HCT116 (cell line): ENCODE results near the gene AAK1. TPM values are rescaled to one million over a fixed set of nuclear protein-coding genes. Genes with fewer than 3 reads are reported as not detected.

Experiments used
- ATAC-seq: fragments of 200-7000 bp; cut with Tn5 transposase; 2 replicates; pipeline ENCODE4 v1.9.1; 2020; ENCODE audit warnings: mild to moderate bottlenecking, moderate library complexity
- BruUV-seq: library from RNA; stranded (reverse); fragments of 400-500 nt; replicated peaks from 2 replicates; lab custom pipeline; 2021; lab: Mats Ljungman, UMichigan
- CTCF ChIA-PET: fragments of 300-600 bp; sonication (Branson Sonifier 250); formaldehyde crosslinking; loops from one replicate; lab custom pipeline; 2021; ENCODE audit warnings: antibody characterized with exemption; lab: Charles Lee
- POLR2A ChIA-PET: fragments of 300-600, 350-600 bp; sonication (Branson Sonifier 250); formaldehyde crosslinking; loops from one replicate; lab custom pipeline; 2021; ENCODE audit warnings: antibody characterized with exemption; lab: Charles Lee
- RAD21 ChIA-PET, 2 experiments: fragments of 300-600 bp; sonication (Branson Sonifier 250); formaldehyde crosslinking; loops; one replicate each; lab custom pipeline; 2023; ENCODE audit warnings: low total read pairs in 2 of 2; ENCODE audit not compliant: uncharacterized antibody in 2 of 2, unreplicated experiment in 2 of 2, low non-redundant PET in 1 of 2; lab: Charles Lee
- DNase-seq: peaks from one replicate; pipeline ENCODE4 v3.0.0-alpha.2; 2010; ENCODE audit warnings: low read depth, low spot score
- H2AFZ ChIP-seq: fragments of 200-600 bp; shearing (Covaris generic), sonication (generic); 2 replicates; pipeline ENCODE4 v1.6.1; 2017; ENCODE audit warnings: low read depth, mixed run types, mixed read lengths, antibody characterized with exemption, low read length; ENCODE audit not compliant: poor library complexity, severe bottlenecking
- H3K27ac ChIP-seq: 2 replicates; pipeline ENCODE4 v1.5.1; 2012; ENCODE audit warnings: low read depth, low read length
- H3K27me3 ChIP-seq: fragments of 200-600 bp; sonication (generic); 2 replicates; pipeline ENCODE4 v1.6.1; 2016; ENCODE audit warnings: mixed run types, low read length, mixed read lengths; ENCODE audit not compliant: insufficient read depth
- H3K36me3 ChIP-seq, 2 experiments: fragments of 200-500 bp in 1 of 2; fragments of 200-600 bp in 1 of 2; sonication (Bioruptor generic) in 1 of 2; sonication (generic) in 1 of 2; 2 replicates each; pipeline versions ENCODE4 v1.5.1 to v1.6.1; 2014 to 2016; ENCODE audit warnings: low read length in 2 of 2, inconsistent platforms in 1 of 2, mixed read lengths in 1 of 2, mixed run types in 1 of 2; ENCODE audit not compliant: insufficient read depth in 2 of 2, control insufficient read depth in 1 of 2
- H3K4me1 ChIP-seq, 2 experiments: fragments of 200-600 bp in 1 of 2; sonication (generic) in 1 of 2; 2 replicates each; pipeline versions ENCODE4 v1.5.1 to v1.6.1; 2012 to 2017; ENCODE audit warnings: low read length in 2 of 2, inconsistent platforms in 1 of 2, mild to moderate bottlenecking in 1 of 2, mixed read lengths in 1 of 2, mixed run types in 1 of 2, moderate library complexity in 1 of 2; ENCODE audit not compliant: insufficient read depth in 2 of 2, control insufficient read depth in 1 of 2
- H3K4me2 ChIP-seq: fragments of 200-600 bp; sonication (generic); 2 replicates; pipeline ENCODE4 v1.6.1; 2017; ENCODE audit warnings: mixed run types, low read length, mixed read lengths
- H3K4me3 ChIP-seq, 2 experiments: fragments of 200-600 bp in 1 of 2; sonication (generic) in 1 of 2; replicated peaks in 1 of 2; 2 replicates each; pipeline ENCODE4 v1.5.1; 2011 to 2016; ENCODE audit warnings: low read length in 2 of 2, control low read depth in 1 of 2, low read depth in 1 of 2, mild to moderate bottlenecking in 1 of 2, mixed read lengths in 1 of 2, mixed run types in 1 of 2
- H3K79me2 ChIP-seq: fragments of 200-600 bp; sonication (generic); 2 replicates; pipeline ENCODE4 v1.6.1; 2017; ENCODE audit warnings: mild to moderate bottlenecking, mixed run types, low read length, moderate library complexity, mixed read lengths; ENCODE audit not compliant: insufficient read depth
- H3K9ac ChIP-seq: fragments of 200-600 bp; sonication (generic); 2 replicates; pipeline ENCODE4 v1.6.1; 2016; ENCODE audit warnings: low read length, mixed read lengths
- H3K9me2 ChIP-seq: fragments of 200-600 bp; sonication (generic), shearing (Covaris generic); 2 replicates; pipeline ENCODE4 v1.6.1; 2017; ENCODE audit warnings: mixed run types, mild to moderate bottlenecking, moderate library complexity; ENCODE audit not compliant: insufficient read depth
- H3K9me3 ChIP-seq, 2 experiments: fragments of 200-500 bp in 1 of 2; fragments of 200-600 bp in 1 of 2; sonication (Bioruptor generic) in 1 of 2; sonication (generic) in 1 of 2; 2 replicates each; pipeline ENCODE4 v1.6.1; 2014 to 2017; ENCODE audit warnings: low read length in 2 of 2, mixed read lengths in 2 of 2, inconsistent platforms in 1 of 2, low read depth in 1 of 2, mild to moderate bottlenecking in 1 of 2, mixed run types in 1 of 2, moderate library complexity in 1 of 2; ENCODE audit not compliant: control insufficient read depth in 1 of 2, insufficient read depth in 1 of 2
- H4K20me1 ChIP-seq: fragments of 200-600 bp; sonication (generic), shearing (Covaris generic); 2 replicates; pipeline ENCODE4 v1.6.1; 2017; ENCODE audit warnings: mixed run types, mild to moderate bottlenecking, moderate library complexity; ENCODE audit not compliant: insufficient read depth
- EGR1 ChIP-seq: IDR thresholded peaks from 2 replicates; pipeline ENCODE4 v1.6.1; 2012; ENCODE audit warnings: low read depth
- EZH2 ChIP-seq: fragments of 200-600 bp; sonication (generic); IDR thresholded peaks from 2 replicates; pipeline ENCODE4 v1.6.1; 2017; ENCODE audit warnings: antibody characterized with exemption, mixed run types
- EZH2phosphoT487 ChIP-seq: fragments of 200-600 bp; IDR thresholded peaks from 2 replicates; pipeline ENCODE4 v1.6.1; 2018; ENCODE audit warnings: antibody characterized with exemption, borderline replicate concordance
- FOSL1 ChIP-seq: IDR thresholded peaks from 2 replicates; pipeline ENCODE4 v1.6.1; 2012; ENCODE audit warnings: low read depth
- JUND ChIP-seq: IDR thresholded peaks from 2 replicates; pipeline ENCODE4 v1.6.1; 2012
- POLR2A ChIP-seq: IDR thresholded peaks from 2 replicates; pipeline ENCODE4 v1.7.0; 2011; ENCODE audit warnings: borderline replicate concordance; ENCODE audit not compliant: insufficient read depth, insufficient read length; ENCODE audit errors: extremely low read depth
- POLR2AphosphoS5 ChIP-seq: IDR thresholded peaks from 2 replicates; pipeline ENCODE4 v1.6.1; 2011; ENCODE audit warnings: mild to moderate bottlenecking, low read depth, low read length, moderate library complexity
- TCF7L2 ChIP-seq: IDR thresholded peaks from 2 replicates; pipeline ENCODE4 v1.7.0; 2011; ENCODE audit warnings: borderline replicate concordance, inconsistent platforms; ENCODE audit not compliant: insufficient read depth, insufficient read length; ENCODE audit errors: extremely low read depth
- YY1 ChIP-seq: IDR thresholded peaks from 2 replicates; pipeline ENCODE4 v1.6.1; 2011; ENCODE audit warnings: low read length, low read depth, moderate library complexity, mild to moderate bottlenecking; ENCODE audit not compliant: insufficient replicate concordance; ENCODE audit errors: extremely low read depth
- intact Hi-C: fragments of 100-400 bp; cut with micrococcal nuclease; formaldehyde crosslinking; loops from 2 replicates; pipeline ENCODE4 v1.10.0; 2022
- total RNA-seq: library from RNA; stranded (reverse); gene quantifications from one replicate; pipeline ENCODE4 v1.2.1, GENCODE V29; 2021; ENCODE audit not compliant: unreplicated experiment
- TF ChIP-seq, protein P1 (sequence below): IDR thresholded peaks from 2 replicates; pipeline ENCODE4 v1.6.1; 2012; ENCODE audit warnings: low read depth
- TF ChIP-seq, protein P2 (sequence below): IDR thresholded peaks from 2 replicates; pipeline ENCODE4 v1.6.1; 2012
- TF ChIP-seq, protein P3 (sequence below), 3 experiments: fragments of 200-600 bp in 1 of 3; sonication (generic) in 1 of 3; IDR thresholded peaks in 2 of 3; conservative IDR thresholded peaks in 1 of 3; 2 replicates each; pipeline ENCODE4 v1.5.1; 2012 to 2017; ENCODE audit warnings: low read depth in 2 of 3, low read length in 2 of 3, antibody characterized with exemption in 1 of 3, borderline replicate concordance in 1 of 3, control low read depth in 1 of 3, mild to moderate bottlenecking in 1 of 3, mixed read lengths in 1 of 3, mixed run types in 1 of 3, moderate library complexity in 1 of 3; ENCODE audit not compliant: insufficient read depth in 1 of 3

AAK1 gene
- total RNA-seq, 1 experiment from 2014 or later = 32.0 TPM

DNA sequence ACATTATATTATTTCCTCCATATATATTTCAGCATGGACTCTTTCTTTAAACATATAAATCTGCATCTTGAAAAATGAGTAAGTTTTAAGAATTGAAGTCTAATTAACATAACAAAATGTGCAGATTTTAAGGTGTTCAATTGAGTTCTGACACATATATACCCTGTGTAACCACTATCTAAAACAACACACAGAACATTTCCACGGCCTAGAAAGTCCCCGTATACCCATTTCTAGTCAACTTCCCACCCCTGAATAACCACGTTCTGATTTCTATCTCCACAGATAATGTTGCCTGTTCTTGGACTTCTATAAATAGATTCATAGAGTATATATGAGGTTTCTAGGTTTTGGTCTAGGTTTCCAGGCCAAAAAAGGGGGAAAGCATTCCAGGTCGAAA lies 87.5 kb downstream of the AAK1 start:
- no peaks in the 10 kb centered on the region for H3K27me3 ChIP-seq
- no peak for ATAC-seq
- no peak overlapping the region for H3K9ac ChIP-seq
- no peaks in the 10 kb centered on the region for H4K20me1 ChIP-seq
- no peaks in the 10 kb centered on the region for H3K9me3 ChIP-seq
- BruUV-seq = no TSS peak
- TF ChIP-seq FOSL1 = no peak
- TF ChIP-seq, protein P1, sequence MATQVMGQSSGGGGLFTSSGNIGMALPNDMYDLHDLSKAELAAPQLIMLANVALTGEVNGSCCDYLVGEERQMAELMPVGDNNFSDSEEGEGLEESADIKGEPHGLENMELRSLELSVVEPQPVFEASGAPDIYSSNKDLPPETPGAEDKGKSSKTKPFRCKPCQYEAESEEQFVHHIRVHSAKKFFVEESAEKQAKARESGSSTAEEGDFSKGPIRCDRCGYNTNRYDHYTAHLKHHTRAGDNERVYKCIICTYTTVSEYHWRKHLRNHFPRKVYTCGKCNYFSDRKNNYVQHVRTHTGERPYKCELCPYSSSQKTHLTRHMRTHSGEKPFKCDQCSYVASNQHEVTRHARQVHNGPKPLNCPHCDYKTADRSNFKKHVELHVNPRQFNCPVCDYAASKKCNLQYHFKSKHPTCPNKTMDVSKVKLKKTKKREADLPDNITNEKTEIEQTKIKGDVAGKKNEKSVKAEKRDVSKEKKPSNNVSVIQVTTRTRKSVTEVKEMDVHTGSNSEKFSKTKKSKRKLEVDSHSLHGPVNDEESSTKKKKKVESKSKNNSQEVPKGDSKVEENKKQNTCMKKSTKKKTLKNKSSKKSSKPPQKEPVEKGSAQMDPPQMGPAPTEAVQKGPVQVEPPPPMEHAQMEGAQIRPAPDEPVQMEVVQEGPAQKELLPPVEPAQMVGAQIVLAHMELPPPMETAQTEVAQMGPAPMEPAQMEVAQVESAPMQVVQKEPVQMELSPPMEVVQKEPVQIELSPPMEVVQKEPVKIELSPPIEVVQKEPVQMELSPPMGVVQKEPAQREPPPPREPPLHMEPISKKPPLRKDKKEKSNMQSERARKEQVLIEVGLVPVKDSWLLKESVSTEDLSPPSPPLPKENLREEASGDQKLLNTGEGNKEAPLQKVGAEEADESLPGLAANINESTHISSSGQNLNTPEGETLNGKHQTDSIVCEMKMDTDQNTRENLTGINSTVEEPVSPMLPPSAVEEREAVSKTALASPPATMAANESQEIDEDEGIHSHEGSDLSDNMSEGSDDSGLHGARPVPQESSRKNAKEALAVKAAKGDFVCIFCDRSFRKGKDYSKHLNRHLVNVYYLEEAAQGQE = no peak
- no peak for TF ChIP-seq TCF7L2
- H3K4me2 ChIP-seq = no peak overlapping the region
- POLR2A ChIA-PET = no interaction called here
- H3K4me1 ChIP-seq = peaks cover 0 to 4% of the 10 kb centered on the region in 2 experiments; a peak in 1 of 4 replicates
- DNase-seq = no peak
- RAD21 ChIA-PET = no interaction called here
- CTCF ChIA-PET = no interaction called here
- no peaks in the 10 kb centered on the region for H3K9me2 ChIP-seq
- intact Hi-C loops = no loop called here
- H2AFZ ChIP-seq = no peak overlapping the region
- H3K36me3 ChIP-seq = no peaks in the 10 kb centered on the region
- H3K27ac ChIP-seq = no peak overlapping the region
- no peak overlapping the region for H3K4me3 ChIP-seq
- no peaks in the 10 kb centered on the region for H3K79me2 ChIP-seq

DNA sequence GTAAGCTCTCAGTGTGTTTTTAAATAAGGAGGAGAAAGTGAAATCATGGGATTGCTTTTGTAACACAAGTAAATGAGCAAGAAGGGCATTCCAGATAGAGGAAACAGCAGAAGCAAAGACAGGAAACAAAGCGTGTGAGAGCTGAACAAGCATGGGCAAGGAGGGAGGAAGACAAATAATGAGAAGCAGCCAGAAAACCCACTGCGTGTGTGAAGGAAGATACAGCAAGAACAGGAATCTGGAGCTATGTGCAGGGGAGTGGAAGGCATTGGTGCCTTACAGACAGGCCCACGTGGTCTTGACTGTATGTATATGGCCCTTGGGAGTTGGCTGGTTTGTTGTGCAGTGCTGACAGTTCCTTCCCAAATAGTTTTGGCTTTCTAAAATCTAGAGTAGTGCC lies 88.6 kb downstream of the AAK1 start:
- RAD21 ChIA-PET = no interaction called here
- DNase-seq = no peak
- no peaks in the 10 kb centered on the region for H3K36me3 ChIP-seq
- no peak overlapping the region for H3K9ac ChIP-seq
- no peak overlapping the region for H3K27ac ChIP-seq
- POLR2A ChIA-PET = no interaction called here
- CTCF ChIA-PET = interaction anchor here (0.9 kb wide), 1 partner anchor 11 kb away, joined by 4 read pairs; no protein-coding TSS in a partner anchor
- H3K9me3 ChIP-seq = no peaks in the 10 kb centered on the region
- peaks cover 0 to 3% of the 10 kb centered on the region in 2 experiments; a peak in 1 of 4 replicates for H3K4me1 ChIP-seq
- ATAC-seq = no peak
- no peaks in the 10 kb centered on the region for H3K27me3 ChIP-seq
- no peaks in the 10 kb centered on the region for H4K20me1 ChIP-seq
- no peak overlapping the region for H3K4me2 ChIP-seq
- H2AFZ ChIP-seq = no peak overlapping the region
- no peaks in the 10 kb centered on the region for H3K9me2 ChIP-seq
- H3K4me3 ChIP-seq = no peak overlapping the region
- intact Hi-C loops = no loop called here
- no peak for TF ChIP-seq EZH2phosphoT487
- TF ChIP-seq, protein P2, sequence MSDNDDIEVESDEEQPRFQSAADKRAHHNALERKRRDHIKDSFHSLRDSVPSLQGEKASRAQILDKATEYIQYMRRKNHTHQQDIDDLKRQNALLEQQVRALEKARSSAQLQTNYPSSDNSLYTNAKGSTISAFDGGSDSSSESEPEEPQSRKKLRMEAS = no peak
- no peak for TF ChIP-seq EZH2
- TF ChIP-seq JUND = no peak
- no peak for TF ChIP-seq POLR2AphosphoS5
- no peak for TF ChIP-seq EGR1
- TF ChIP-seq YY1 = no peak
- no peak for TF ChIP-seq POLR2A
- TF ChIP-seq, protein P3, sequence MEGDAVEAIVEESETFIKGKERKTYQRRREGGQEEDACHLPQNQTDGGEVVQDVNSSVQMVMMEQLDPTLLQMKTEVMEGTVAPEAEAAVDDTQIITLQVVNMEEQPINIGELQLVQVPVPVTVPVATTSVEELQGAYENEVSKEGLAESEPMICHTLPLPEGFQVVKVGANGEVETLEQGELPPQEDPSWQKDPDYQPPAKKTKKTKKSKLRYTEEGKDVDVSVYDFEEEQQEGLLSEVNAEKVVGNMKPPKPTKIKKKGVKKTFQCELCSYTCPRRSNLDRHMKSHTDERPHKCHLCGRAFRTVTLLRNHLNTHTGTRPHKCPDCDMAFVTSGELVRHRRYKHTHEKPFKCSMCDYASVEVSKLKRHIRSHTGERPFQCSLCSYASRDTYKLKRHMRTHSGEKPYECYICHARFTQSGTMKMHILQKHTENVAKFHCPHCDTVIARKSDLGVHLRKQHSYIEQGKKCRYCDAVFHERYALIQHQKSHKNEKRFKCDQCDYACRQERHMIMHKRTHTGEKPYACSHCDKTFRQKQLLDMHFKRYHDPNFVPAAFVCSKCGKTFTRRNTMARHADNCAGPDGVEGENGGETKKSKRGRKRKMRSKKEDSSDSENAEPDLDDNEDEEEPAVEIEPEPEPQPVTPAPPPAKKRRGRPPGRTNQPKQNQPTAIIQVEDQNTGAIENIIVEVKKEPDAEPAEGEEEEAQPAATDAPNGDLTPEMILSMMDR (IDR thresholded peaks at IDR 0.05 in 2 of 3, conservative IDR thresholded peaks at IDR 0.05 in 1 of 3; ENCODE audit: borderline replicate concordance in 1 of 3, insufficient read depth in 1 of 3, low read depth in 2 of 3, low read length in 2 of 3) = no peak
- H3K79me2 ChIP-seq = no peaks in the 10 kb centered on the region
- no TSS peak for BruUV-seq
